ENCODE measurements around the gene NUDT3.
A peak's percentile ranks its signal among the peaks of the same experiment; 100 is the strongest.

The NUDT3 gene

DNA sequence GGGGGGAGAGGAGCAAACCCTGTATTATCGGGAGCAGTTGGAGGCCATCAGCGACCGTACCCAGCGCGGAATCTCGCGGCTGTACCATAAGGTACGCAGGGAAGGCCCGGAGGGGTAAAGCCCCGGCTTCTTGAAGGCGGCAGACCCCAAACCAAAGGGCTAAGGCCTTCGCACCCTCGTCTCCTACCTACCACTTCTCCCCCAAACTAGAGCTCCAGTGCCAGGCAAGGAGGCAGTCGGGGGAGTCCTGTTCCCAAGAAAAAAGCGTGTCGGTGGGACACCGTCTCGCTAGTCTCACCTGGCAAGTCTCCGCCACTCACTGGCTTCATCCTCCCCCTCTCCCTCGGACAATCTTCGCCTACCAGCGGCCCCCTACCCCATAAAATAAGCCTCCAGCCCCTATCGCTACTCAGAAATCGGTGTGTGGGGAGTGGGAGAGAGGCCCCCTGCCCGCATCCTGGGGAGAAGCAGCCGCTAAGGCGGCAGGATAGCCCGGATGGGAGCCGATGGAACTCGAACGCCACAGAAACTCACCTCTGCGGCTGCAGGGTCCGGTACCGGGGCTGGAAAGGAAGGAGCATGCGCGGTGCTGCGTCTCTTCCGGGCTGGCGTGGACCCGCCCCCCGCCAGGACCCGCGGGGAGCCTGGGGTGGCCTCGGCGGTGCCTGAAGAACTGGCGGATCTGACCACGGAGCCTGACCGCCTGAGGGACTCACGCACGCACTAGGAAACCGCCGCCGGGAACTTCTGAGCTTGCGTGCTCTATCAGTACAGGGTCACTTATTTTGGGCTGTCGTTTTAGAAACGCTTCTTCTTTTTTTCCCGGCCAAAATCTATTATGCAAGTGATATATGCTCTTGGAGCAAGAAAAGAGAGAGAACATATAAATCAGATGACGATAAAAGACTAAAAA is 33.3 kb upstream of the NUDT3 start, which contains the start of gene RPS10:
RPS10 (minus strand) TSS at position 572 of the 913 bp plus-strand sequence. CDS start 848 bp downstream, outside the sequence.
- TF ChIP-seq ZFX (IDR thresholded peaks at IDR 0.05; ENCODE audit: borderline replicate concordance): no peak
- TF ChIP-seq, protein P1, sequence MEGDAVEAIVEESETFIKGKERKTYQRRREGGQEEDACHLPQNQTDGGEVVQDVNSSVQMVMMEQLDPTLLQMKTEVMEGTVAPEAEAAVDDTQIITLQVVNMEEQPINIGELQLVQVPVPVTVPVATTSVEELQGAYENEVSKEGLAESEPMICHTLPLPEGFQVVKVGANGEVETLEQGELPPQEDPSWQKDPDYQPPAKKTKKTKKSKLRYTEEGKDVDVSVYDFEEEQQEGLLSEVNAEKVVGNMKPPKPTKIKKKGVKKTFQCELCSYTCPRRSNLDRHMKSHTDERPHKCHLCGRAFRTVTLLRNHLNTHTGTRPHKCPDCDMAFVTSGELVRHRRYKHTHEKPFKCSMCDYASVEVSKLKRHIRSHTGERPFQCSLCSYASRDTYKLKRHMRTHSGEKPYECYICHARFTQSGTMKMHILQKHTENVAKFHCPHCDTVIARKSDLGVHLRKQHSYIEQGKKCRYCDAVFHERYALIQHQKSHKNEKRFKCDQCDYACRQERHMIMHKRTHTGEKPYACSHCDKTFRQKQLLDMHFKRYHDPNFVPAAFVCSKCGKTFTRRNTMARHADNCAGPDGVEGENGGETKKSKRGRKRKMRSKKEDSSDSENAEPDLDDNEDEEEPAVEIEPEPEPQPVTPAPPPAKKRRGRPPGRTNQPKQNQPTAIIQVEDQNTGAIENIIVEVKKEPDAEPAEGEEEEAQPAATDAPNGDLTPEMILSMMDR (IDR thresholded peaks at IDR 0.05): no peak
- peak within 1 kb of the TSS; percentile 83 for H3K27ac ChIP-seq

DNA sequence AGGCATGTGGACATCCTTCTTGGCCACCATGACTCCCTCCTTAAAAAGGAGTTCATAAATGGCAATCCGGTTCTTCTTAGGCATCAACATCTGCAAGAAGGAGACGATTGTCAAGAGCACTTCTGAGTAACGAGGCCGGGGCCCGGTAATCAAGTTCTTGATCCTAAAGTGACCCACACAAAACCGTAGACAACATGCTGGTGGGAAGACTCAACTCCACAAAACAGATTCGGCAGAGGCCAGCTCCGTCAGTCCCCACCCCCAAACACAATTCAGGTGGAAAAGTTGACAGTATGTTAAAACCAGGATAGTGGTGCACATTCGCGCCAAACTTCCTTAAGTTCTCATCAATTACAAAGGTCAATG is 32.6 kb upstream of the NUDT3 start:
- TF ChIP-seq, protein P1 (IDR thresholded peaks at IDR 0.05): no peak
- TF ChIP-seq ZFX (IDR thresholded peaks at IDR 0.05; ENCODE audit: borderline replicate concordance): no peak

DNA sequence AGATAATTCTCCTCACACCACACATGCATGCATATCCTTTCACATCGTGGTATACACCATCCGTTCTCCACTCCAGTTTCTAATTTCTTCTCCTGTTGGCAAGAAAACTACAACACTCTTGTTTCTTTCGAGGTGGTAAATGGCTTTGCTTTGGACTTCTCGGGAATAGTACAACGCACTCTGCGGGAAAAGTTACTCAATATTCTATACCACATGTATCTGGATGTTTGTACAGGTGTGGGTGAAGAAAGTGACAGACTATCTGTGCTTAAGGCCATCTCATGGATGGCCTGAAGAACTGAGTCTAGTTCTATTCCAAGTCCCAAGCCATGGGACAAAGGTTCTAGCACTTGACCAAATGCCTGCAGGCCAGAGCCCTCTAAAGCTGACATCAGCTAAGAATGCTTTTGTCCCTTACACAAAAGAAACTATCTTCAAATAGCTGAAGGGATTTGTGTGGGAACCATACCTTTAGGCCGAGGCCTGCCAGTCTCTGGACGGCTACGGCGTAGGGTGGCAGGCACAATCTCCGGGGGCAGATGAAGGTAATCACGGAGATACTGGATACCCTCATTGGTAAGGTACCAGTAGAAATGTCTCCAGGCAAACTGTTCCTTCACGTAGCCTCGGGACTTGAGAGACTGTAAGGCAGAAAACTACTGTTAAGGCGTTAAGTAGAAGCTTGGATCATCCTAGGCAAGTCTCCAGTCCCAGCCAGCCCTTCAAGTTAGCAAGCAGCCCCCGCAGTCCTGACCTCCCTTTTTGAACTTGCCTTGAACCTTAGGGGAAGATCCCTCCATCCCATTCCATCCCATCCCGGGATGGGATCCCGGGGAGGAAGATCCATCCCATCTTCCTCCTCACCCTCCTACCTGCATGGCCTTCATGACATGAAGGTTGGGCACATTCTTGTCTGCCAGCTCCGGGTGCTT is 32.0 kb upstream of the NUDT3 start:
- no peak for TF ChIP-seq ZFX (IDR thresholded peaks at IDR 0.05; ENCODE audit: borderline replicate concordance)
- TF ChIP-seq, protein P1 (IDR thresholded peaks at IDR 0.05): no peak
- peak overlapping the region; percentile 83 for H3K27ac ChIP-seq

More for the DNA sequence above, 32.6 kb upstream of the NUDT3 start:
- H3K27ac ChIP-seq: peak overlapping the region; percentile 83

DNA sequence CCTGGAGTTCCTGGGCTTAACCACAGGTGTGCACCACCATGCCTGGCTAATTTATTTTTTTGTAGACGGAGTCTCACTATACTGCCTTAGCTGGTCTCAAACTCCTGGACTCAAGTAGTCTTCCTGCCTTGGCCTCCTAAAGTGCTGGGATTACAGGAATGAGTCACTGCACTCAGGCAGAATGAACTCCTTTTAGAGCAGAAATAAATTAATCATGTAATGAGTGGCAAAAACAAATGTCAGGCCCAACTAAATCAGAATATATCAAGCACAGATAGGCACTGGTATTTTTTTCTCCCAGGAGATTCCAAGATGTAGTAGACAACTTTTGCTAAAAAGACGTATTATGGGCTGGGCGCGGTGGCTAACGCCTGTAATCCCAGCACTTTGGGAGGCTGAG is 30.8 kb upstream of the NUDT3 start:
- no peak for TF ChIP-seq ZFX (IDR thresholded peaks at IDR 0.05; ENCODE audit: borderline replicate concordance)
- TF ChIP-seq, protein P1 (IDR thresholded peaks at IDR 0.05): no peak
- H3K27ac ChIP-seq: no peak overlapping the region

DNA sequence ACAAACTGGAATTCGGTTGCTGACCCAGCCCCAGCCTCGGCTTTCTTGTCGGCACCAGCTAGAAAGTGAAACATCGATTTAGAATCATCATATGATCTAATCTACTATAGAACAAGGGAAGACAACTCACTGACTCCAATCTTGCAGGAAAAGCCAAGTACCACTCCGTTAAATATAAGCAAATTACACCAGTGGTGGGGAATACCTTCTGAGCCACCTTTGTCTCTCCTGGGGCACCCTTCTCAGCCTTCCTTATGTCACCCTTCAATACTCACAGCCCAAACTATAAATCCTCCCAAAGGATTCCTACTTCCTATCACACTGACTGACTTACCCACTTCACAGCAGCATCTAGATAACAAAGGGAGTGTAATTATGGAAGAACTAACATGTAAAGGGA is 25.9 kb upstream of the NUDT3 start:
- peak overlapping the region; percentile 13; the same call in 1 of the 2 replicates for H3K27ac ChIP-seq

DNA sequence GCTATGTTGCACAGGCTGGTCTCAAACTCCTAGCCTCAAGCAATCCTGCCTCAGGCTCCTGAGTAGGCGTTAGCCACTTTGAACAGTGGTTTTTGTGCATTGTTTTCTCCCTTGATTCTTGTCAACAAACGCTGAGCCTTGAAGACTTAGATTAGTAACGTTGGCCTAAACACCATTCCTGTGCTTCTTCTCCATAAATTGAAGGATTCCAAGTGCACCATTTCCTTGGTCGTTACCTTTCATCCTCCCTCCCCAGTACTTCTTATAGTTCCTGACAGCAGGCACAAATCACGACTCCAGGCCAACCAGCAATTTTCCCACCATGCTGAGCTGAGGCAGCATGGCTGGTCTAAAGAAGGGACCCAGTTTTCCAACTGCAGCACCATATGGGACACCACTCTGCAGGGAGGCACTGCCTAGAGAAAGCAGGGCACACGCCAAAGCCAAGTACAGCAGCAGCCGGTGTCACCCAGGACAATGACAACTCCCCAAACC is 24.5 kb upstream of the NUDT3 start:
- TF ChIP-seq, protein P1 (IDR thresholded peaks at IDR 0.05): no peak
- no peak for TF ChIP-seq ZFX (IDR thresholded peaks at IDR 0.05; ENCODE audit: borderline replicate concordance)
- H3K27ac ChIP-seq: peak overlapping the region; percentile 57

More for the DNA sequence above, 25.9 kb upstream of the NUDT3 start:
- no peak for TF ChIP-seq ZFX (IDR thresholded peaks at IDR 0.05; ENCODE audit: borderline replicate concordance)
- TF ChIP-seq, protein P1 (IDR thresholded peaks at IDR 0.05): no peak

All from 22Rv1 (cell line).